Stomach (tissue), 9 donors: ENCODE results near the gene DMAC1. TPM values are rescaled to one million over a fixed set of nuclear protein-coding genes. Genes with fewer than 3 reads are reported as not detected.

Source experiments
- DNase-seq, 2 donors: peaks; one replicate each; pipeline versions ENCODE4 v3.0.0 to v3.0.0-alpha.2; 2013 to 2019
- H3K27ac ChIP-seq, 5 donors: fragments of 200-600 bp in 4 of 5; sonication (generic) in 4 of 5; one replicate each; pipeline ENCODE4 v1.5.1; 2013 to 2019; ENCODE audit warnings: mild to moderate bottlenecking in 1 of 5, moderate library complexity in 1 of 5
- H3K27me3 ChIP-seq, 3 donors: fragments of 200-600 bp; sonication (generic); one replicate each; pipeline ENCODE4 v1.5.1; 2017 to 2019; ENCODE audit warnings: mixed run types in 1 of 3
- H3K36me3 ChIP-seq, 4 donors: fragments of 200-600 bp; sonication (generic); 1 replicate in 3 of 4; 2 replicates in 1 of 4; pipeline ENCODE4 v1.5.1; 2016 to 2019
- H3K4me1 ChIP-seq, 4 donors: fragments of 200-600 bp; sonication (generic); one replicate each; pipeline ENCODE4 v1.5.1; 2016 to 2019
- H3K4me3 ChIP-seq, 4 donors: fragments of 200-600 bp; sonication (generic) in 3 of 4; one replicate each; pipeline ENCODE4 v1.5.1; 2016 to 2019; ENCODE audit warnings: mild to moderate bottlenecking in 1 of 4
- H3K9me3 ChIP-seq, 4 donors: fragments of 200-600 bp; sonication (generic); one replicate each; pipeline ENCODE4 v1.5.1; 2016 to 2019
- EP300 ChIP-seq: sonication (generic); formaldehyde crosslinking; IDR thresholded peaks from one replicate; pipeline ENCODE4 v1.6.1; 2017; ENCODE audit warnings: antibody characterized with exemption
- POLR2A ChIP-seq, 4 donors: fragments of 450-650 bp; IDR thresholded peaks; one replicate each; pipeline ENCODE4 v1.6.1; 2016; ENCODE audit warnings: antibody characterized with exemption in 4 of 4, control low read depth in 2 of 4, mild to moderate bottlenecking in 1 of 4, moderate library complexity in 1 of 4
- POLR2AphosphoS5 ChIP-seq, 3 donors: sonication (generic); formaldehyde crosslinking; IDR thresholded peaks; one replicate each; pipeline ENCODE4 v1.6.1; 2016; ENCODE audit warnings: antibody characterized with exemption in 3 of 3
- WGBS, 5 donors: extraction: QIAGEN DNeasy Blood & Tissue Kit in 3 of 5; methylation state at CpG; one replicate each; pipeline versions ENCODE4 v1.1.5 to v1.1.7; 2013 to 2018; 5-methylcytosine and 5-hydroxymethylcytosine counted together
- intact Hi-C: fragments of 100-400 bp; cut with DNase I; formaldehyde crosslinking; loops from one replicate; pipeline ENCODE4 v1.15.1; 2023; ENCODE audit warnings: low total_unique reads
- polyA plus RNA-seq, 3 donors: library from polyadenylated mRNA; stranded (reverse); fragments of 200-250 nt; gene quantifications; one replicate each; pipeline ENCODE4 v1.2.3, GENCODE V29; 2013
- total RNA-seq, 5 donors: library from RNA; depleted of rRNA; stranded (reverse); fragments of >200 nt; gene quantifications; one replicate each; pipeline versions ENCODE4 v1.1.0 to v1.2.3, GENCODE V29; 2014 to 2016
- TF ChIP-seq, protein P1 (sequence below), 7 experiments: fragments of 450-650 bp in 4 of 7; fragments of 200-600 bp in 3 of 7; sonication (generic) in 3 of 7; IDR thresholded peaks; one replicate each; pipeline ENCODE4 v1.5.1; 2016 to 2019; ENCODE audit warnings: antibody characterized with exemption in 7 of 7, control low read depth in 2 of 7, mild to moderate bottlenecking in 1 of 7
- donor health status: healthy with polysubstance abuse.
- donor health status: Bipolar disorder and iron deficiency.
- donor health status: healthy.

Gene DMAC1
- total and polyA plus RNA-seq, 8 donors, result 0.89 to 25.5 (median 14.3) TPM

DNA sequence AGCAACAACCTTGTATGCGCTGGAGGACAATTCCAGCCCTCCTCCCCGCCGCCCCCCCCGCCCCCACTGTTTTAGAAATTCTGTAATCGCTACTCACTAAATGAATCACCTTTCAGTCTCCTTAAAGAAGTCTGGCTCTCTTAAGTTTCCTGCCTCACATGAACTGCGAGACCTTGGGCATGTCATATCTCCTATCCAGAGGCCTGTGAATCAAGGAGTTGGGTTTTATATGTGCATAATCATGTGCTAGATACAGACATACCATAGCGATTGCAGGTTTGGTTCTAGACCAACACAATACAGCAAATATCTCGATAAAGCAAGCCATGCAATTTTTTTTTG lies 337 bp upstream of the DMAC1 start:
- TF ChIP-seq EP300, result no peak
- TF ChIP-seq POLR2AphosphoS5 (IDR thresholded peaks at IDR 0.05), result no peak
- TF ChIP-seq, protein P1, sequence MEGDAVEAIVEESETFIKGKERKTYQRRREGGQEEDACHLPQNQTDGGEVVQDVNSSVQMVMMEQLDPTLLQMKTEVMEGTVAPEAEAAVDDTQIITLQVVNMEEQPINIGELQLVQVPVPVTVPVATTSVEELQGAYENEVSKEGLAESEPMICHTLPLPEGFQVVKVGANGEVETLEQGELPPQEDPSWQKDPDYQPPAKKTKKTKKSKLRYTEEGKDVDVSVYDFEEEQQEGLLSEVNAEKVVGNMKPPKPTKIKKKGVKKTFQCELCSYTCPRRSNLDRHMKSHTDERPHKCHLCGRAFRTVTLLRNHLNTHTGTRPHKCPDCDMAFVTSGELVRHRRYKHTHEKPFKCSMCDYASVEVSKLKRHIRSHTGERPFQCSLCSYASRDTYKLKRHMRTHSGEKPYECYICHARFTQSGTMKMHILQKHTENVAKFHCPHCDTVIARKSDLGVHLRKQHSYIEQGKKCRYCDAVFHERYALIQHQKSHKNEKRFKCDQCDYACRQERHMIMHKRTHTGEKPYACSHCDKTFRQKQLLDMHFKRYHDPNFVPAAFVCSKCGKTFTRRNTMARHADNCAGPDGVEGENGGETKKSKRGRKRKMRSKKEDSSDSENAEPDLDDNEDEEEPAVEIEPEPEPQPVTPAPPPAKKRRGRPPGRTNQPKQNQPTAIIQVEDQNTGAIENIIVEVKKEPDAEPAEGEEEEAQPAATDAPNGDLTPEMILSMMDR (IDR thresholded peaks at IDR 0.05), result no peak
- no peak for TF ChIP-seq POLR2A (IDR thresholded peaks at IDR 0.05)
- peaks cover 6 to 16% (median 14%) of the 10 kb centered on the region in 4 donors for H3K4me1 ChIP-seq
- WGBS, 5 donors, result 27 to 48% (median 29%) methylated on average over 5 to 8 of the region's 8 CpGs
- DNase-seq, result no peak
- H3K4me3 ChIP-seq, result peak overlapping the region; percentile 78 to 96 (median 94)
- intact Hi-C loops, result no loop called here
- H3K36me3 ChIP-seq, result peaks cover 16 to 24% (median 20%) of the 10 kb centered on the region in 4 donors
- peak overlapping the region in 4 of 5 donors; percentile 90 to 95 (median 90) for H3K27ac ChIP-seq
- H3K9me3 ChIP-seq, result no peaks in the 10 kb centered on the region
- H3K27me3 ChIP-seq, result no peaks in the 10 kb centered on the region

DNA sequence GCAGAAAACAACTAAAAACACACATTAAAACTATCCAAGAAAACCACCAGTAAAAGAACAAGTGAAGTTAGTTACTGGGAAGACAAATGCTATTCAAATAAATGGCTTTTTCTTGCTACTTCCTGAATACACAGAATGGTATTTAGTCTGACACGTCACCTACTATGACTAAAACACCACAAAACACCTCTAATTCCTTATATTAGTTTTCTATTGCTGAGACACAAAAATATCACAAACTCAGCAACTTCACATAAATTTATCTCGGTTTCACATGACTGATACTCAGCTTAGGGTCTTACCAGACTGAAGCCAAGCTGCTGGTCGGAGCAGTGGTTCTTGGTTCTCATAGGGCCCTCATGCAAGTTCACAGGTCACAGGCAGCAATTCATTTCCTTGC lies 5.4 kb downstream of the DMAC1 start:
- peaks cover 6 to 16% (median 14%) of the 10 kb centered on the region in 4 donors for H3K4me1 ChIP-seq
- intact Hi-C loops, result no loop called here
- H3K4me3 ChIP-seq, result no peak overlapping the region
- WGBS, 5 donors, result 91 to 94% (median 92%) methylated on average over 3 of the region's 3 CpGs
- no peak for TF ChIP-seq POLR2A (IDR thresholded peaks at IDR 0.05)
- TF ChIP-seq POLR2AphosphoS5 (IDR thresholded peaks at IDR 0.05), result no peak
- TF ChIP-seq, protein P1 (IDR thresholded peaks at IDR 0.05), result no peak
- TF ChIP-seq EP300, result no peak
- H3K27me3 ChIP-seq, result no peaks in the 10 kb centered on the region
- no peak overlapping the region for H3K27ac ChIP-seq
- no peak for DNase-seq
- H3K36me3 ChIP-seq, result peaks cover 18 to 54% (median 40%) of the 10 kb centered on the region in 4 donors
- no peaks in the 10 kb centered on the region for H3K9me3 ChIP-seq

DNA sequence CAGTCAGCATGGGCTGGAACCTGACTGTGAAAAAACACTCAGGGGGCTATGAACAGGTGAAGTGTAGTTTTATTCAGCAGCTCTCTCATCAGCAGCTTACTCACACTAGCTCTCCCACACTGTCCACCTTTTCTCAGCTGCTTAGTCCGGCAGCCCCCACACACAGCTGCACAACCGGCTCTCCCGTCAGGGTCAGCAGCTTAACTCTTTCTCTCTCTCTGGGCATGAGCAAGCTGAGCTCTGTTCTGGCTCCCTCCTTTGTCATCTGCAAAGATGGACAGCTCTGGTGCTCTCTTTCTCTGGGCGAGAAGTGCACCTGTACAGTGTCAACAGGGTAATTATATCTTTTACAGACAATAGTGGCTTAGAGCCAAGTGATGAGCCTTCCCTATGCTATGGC lies 8.2 kb downstream of the DMAC1 start:
- H3K4me1 ChIP-seq, result peaks cover 0 to 5% (median 0%) of the 10 kb centered on the region in 4 donors
- no peak overlapping the region for H3K4me3 ChIP-seq
- TF ChIP-seq POLR2A (IDR thresholded peaks at IDR 0.05) (no peak), POLR2AphosphoS5 (IDR thresholded peaks at IDR 0.05) (no peak), EP300 (no peak)
- TF ChIP-seq, protein P1 (IDR thresholded peaks at IDR 0.05), result no peak
- intact Hi-C loops, result no loop called here
- 53 to 65% (median 63%) methylated on average over 4 of the region's 4 CpGs for WGBS, 5 donors
- peaks cover 14 to 43% (median 34%) of the 10 kb centered on the region in 4 donors for H3K36me3 ChIP-seq
- DNase-seq, result no peak
- H3K27me3 ChIP-seq, result no peaks in the 10 kb centered on the region
- H3K27ac ChIP-seq, result no peak overlapping the region
- no peaks in the 10 kb centered on the region for H3K9me3 ChIP-seq

DNA sequence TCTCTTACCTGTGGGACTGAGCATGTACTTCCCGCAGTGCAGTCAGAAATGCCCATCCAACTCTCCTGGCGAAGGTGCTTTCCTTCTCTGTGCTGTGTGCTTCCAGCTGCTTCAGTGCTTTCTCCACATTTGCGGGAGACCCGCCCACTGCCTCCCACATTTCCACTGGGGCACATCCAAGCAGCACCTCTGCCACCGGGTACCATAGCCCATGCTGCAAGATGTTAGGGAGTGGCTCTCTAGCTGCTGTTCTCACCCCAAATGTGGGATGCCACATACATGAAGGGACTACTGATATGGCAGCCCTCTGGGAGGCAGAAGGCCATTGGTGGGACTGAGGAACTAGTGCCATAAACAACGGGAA lies 8.8 kb downstream of the DMAC1 start:
- Histone ChIP-seq H3K4me1 (peaks cover 0 to 5% (median 0%) of the 10 kb centered on the region in 4 donors), H3K27me3 (no peaks in the 10 kb centered on the region), H3K36me3 (peaks cover 8 to 39% (median 28%) of the 10 kb centered on the region in 4 donors), H3K27ac (no peak overlapping the region), H3K4me3 (no peak overlapping the region), H3K9me3 (no peaks in the 10 kb centered on the region)
- no peak for TF ChIP-seq POLR2A (IDR thresholded peaks at IDR 0.05)
- no peak for TF ChIP-seq EP300
- intact Hi-C loops, result no loop called here
- DNase-seq, result no peak
- 90 to 96% (median 92%) methylated on average over 5 to 6 of the region's 6 CpGs for WGBS, 5 donors

DNA sequence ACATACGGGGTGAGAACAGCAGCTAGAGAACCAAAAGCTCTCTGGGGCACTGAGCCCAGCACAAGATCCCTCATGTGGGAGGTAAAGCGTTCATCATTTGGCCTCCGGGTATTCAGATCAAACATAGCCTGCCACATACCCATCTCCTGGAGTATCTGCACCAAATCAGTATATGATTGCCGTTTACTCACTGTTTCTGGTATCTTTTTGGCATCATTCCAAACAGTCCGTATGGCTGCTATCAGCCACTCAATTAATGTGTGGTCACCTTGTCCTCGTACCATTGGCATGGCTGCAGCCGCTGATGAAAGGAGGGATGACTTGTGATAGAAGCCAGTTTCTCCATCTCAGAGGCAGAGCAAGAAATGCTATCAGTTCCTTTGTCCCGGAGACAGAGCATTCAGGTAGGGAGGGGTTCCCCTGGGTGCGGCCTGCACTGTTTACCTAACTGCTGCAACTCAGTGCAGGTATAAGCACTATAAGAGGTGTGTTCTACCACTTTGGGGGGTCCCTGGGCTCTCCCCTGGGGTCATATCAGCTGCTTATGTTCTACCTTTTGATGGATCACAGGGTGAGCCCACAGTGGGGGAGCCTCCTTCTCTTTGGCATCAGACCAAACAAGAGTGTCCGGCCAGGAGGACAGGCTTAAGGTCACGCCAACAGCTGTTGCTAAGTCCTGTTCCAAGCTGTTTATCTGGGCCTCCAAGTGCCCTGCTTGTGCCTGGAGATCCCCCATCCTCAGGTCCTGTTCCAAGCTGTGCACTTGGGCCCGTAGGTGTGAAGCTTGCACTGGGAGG lies 9.4 kb downstream of the DMAC1 start:
- Histone ChIP-seq H3K27ac (no peak overlapping the region), H3K4me3 (no peak overlapping the region), H3K36me3 (peaks cover 3 to 33% (median 23%) of the 10 kb centered on the region in 4 donors), H3K4me1 (peaks cover 0 to 5% (median 0%) of the 10 kb centered on the region in 4 donors), H3K9me3 (no peaks in the 10 kb centered on the region), H3K27me3 (no peaks in the 10 kb centered on the region)
- TF ChIP-seq, protein P1 (IDR thresholded peaks at IDR 0.05), result no peak
- TF ChIP-seq POLR2A (IDR thresholded peaks at IDR 0.05) (no peak), POLR2AphosphoS5 (IDR thresholded peaks at IDR 0.05) (no peak), EP300 (no peak)
- peak in 1 of 2 donors; percentile 24 for DNase-seq
- WGBS, 5 donors, result 46 to 56% (median 50%) methylated on average over 11 to 12 of the region's 12 CpGs
- intact Hi-C loops, result no loop called here
